ENCODE results near the gene RANBP3.

The RANBP3 gene

DNA sequence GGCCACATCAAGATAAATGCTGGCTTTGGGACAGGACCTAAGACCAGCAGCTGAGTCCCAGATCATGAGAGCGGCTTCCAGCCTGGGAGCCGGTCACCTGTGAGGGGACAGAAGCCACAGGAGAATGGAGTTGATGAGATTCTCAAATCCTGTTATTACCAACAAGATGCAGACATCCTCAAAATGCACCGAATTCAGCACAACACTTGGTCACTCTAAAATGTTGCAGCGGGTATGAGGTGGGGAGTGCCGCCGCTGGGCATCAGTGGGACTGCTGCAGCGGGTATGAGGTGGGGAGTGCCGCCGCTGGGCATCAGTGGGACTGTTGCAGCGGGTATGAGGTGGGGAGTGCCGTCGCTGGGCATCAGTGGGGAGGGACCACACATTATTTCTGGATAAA is 21.2 kb downstream of the RANBP3 start:
- H3K4me1 ChIP-seq (ENCODE audit: control insufficient read depth, insufficient read depth, low read length), result peaks cover 54% of the 10 kb centered on the region
- CTCF ChIA-PET, result interaction anchor here (0.7 to 7.3 kb wide), 3 partner anchors 11 to 404 kb away, joined by 3 to 60 read pairs (median 3); partner anchors contain the start of gene CLPP
- H3K9me3 ChIP-seq (ENCODE audit: control insufficient read depth, insufficient read depth, low read depth, low read length), result no peaks in the 10 kb centered on the region
- H3K4me3 ChIP-seq (ENCODE audit: low read depth, low read length), result no peak overlapping the region
- TF ChIP-seq, protein P1, sequence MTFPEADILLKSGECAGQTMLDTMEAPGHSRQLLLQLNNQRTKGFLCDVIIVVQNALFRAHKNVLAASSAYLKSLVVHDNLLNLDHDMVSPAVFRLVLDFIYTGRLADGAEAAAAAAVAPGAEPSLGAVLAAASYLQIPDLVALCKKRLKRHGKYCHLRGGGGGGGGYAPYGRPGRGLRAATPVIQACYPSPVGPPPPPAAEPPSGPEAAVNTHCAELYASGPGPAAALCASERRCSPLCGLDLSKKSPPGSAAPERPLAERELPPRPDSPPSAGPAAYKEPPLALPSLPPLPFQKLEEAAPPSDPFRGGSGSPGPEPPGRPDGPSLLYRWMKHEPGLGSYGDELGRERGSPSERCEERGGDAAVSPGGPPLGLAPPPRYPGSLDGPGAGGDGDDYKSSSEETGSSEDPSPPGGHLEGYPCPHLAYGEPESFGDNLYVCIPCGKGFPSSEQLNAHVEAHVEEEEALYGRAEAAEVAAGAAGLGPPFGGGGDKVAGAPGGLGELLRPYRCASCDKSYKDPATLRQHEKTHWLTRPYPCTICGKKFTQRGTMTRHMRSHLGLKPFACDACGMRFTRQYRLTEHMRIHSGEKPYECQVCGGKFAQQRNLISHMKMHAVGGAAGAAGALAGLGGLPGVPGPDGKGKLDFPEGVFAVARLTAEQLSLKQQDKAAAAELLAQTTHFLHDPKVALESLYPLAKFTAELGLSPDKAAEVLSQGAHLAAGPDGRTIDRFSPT (tag by site-specific recombination; IDR thresholded peaks at IDR 0.05), result peak; percentile 23; the same call in 1 of the 2 replicates
- no peak for TF ChIP-seq MEIS1 (CRISPR knock-in tag; IDR thresholded peaks at IDR 0.05; ENCODE audit: borderline replicate concordance)
- POLR2A ChIA-PET, result interaction anchor here (0.6 to 1.3 kb wide), 3 partner anchors 22 to 236 kb away, joined by 3 to 4 read pairs (median 3); partner anchors contain the start of genes NDUFA11 and RANBP3
- no peak overlapping the region for H3K27ac ChIP-seq (ENCODE audit: extremely low read depth, low read depth, low read length)
- H3K36me3 ChIP-seq (ENCODE audit: control insufficient read depth in 2 of 2, insufficient read depth in 1 of 2, low read length in 2 of 2), result peaks cover 0 to 7% of the 10 kb centered on the region in 2 experiments; a peak in 1 of 3 replicates

DNA sequence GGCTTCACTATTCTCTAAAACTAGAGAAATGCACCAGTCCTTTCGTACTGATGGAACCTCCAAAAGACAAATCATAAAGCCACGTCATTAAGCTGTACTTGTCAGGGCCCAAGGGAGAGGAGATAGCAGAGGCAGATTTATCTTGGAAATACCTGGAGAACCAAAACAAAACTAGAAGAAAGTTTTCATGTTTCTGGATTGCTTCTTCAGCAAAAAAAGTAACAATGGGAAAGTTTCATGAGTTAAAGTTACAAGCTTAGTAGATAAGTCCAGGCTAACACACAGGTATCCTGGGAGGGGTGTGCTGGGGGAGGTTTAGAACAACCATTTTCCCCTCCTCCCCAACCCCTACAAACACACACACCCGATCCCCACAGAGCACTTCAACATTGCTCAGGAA is 21.6 kb downstream of the RANBP3 start:
- Histone ChIP-seq H3K4me3 (ENCODE audit: low read depth, low read length) (no peak overlapping the region), H3K4me1 (ENCODE audit: control insufficient read depth, insufficient read depth, low read length) (peaks cover 53% of the 10 kb centered on the region)
- POLR2A ChIA-PET, result interaction anchor here (0.6 to 1.3 kb wide), 2 partner anchors 53 to 235 kb away, joined by 3 read pairs; partner anchors contain the start of gene NDUFA11

DNA sequence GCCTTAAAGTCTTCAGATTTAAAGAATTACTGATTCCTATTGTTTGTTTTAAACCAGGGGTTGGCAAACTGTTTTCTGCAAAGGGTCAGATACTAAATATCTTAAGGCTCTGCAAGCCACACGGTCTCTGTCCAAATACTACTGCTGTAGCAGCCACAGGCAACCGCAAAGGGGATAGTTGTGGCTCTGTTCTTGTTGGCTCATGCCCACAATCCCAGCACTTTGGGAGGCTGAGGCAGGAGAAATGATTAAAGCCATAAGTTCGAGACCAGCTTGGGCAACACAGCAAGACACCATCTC is 22.4 kb downstream of the RANBP3 start:
- ChIA-PET POLR2A (interaction anchor here (1.3 kb wide), 1 partner anchor 52 kb away, joined by 3 read pairs; the partner anchor contains the start of gene NDUFA11), CTCF (interaction anchor here (1.0 to 7.3 kb wide), 2 partner anchors 12 to 67 kb away, joined by 3 to 60 read pairs; no protein-coding TSS in a partner anchor)
- peaks cover 0 to 11% of the 10 kb centered on the region in 2 experiments; a peak in 1 of 3 replicates for H3K36me3 ChIP-seq (ENCODE audit: control insufficient read depth in 2 of 2, insufficient read depth in 1 of 2, low read length in 2 of 2)
- no peak overlapping the region for H3K27ac ChIP-seq (ENCODE audit: extremely low read depth, low read depth, low read length)
- H3K4me1 ChIP-seq (ENCODE audit: control insufficient read depth, insufficient read depth, low read length), result peaks cover 53% of the 10 kb centered on the region
- H3K9me3 ChIP-seq (ENCODE audit: control insufficient read depth, insufficient read depth, low read depth, low read length), result no peaks in the 10 kb centered on the region
- H3K4me3 ChIP-seq (ENCODE audit: low read depth, low read length), result no peak overlapping the region
- TF ChIP-seq, protein P2, sequence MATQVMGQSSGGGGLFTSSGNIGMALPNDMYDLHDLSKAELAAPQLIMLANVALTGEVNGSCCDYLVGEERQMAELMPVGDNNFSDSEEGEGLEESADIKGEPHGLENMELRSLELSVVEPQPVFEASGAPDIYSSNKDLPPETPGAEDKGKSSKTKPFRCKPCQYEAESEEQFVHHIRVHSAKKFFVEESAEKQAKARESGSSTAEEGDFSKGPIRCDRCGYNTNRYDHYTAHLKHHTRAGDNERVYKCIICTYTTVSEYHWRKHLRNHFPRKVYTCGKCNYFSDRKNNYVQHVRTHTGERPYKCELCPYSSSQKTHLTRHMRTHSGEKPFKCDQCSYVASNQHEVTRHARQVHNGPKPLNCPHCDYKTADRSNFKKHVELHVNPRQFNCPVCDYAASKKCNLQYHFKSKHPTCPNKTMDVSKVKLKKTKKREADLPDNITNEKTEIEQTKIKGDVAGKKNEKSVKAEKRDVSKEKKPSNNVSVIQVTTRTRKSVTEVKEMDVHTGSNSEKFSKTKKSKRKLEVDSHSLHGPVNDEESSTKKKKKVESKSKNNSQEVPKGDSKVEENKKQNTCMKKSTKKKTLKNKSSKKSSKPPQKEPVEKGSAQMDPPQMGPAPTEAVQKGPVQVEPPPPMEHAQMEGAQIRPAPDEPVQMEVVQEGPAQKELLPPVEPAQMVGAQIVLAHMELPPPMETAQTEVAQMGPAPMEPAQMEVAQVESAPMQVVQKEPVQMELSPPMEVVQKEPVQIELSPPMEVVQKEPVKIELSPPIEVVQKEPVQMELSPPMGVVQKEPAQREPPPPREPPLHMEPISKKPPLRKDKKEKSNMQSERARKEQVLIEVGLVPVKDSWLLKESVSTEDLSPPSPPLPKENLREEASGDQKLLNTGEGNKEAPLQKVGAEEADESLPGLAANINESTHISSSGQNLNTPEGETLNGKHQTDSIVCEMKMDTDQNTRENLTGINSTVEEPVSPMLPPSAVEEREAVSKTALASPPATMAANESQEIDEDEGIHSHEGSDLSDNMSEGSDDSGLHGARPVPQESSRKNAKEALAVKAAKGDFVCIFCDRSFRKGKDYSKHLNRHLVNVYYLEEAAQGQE (tag by site-specific recombination; IDR thresholded peaks at IDR 0.05), result peak; percentile 53
- TF ChIP-seq ZNF560 (tag by site-specific recombination; IDR thresholded peaks at IDR 0.05; ENCODE audit: borderline replicate concordance), result no peak
- no peak for TF ChIP-seq KLF1 (tag by site-specific recombination; IDR thresholded peaks at IDR 0.05)

More for the DNA sequence above, 21.6 kb downstream of the RANBP3 start:
- Histone ChIP-seq H3K27ac (ENCODE audit: extremely low read depth, low read depth, low read length) (no peak overlapping the region), H3K9me3 (ENCODE audit: control insufficient read depth, insufficient read depth, low read depth, low read length) (no peaks in the 10 kb centered on the region), H3K36me3 (ENCODE audit: control insufficient read depth in 2 of 2, insufficient read depth in 1 of 2, low read length in 2 of 2) (peaks cover 0 to 7% of the 10 kb centered on the region in 2 experiments; a peak in 1 of 3 replicates)
- CTCF ChIA-PET, result interaction anchor here (0.7 to 7.3 kb wide), 4 partner anchors 11 to 405 kb away, joined by 3 to 60 read pairs (median 3); partner anchors contain the start of gene CLPP
- TF ChIP-seq, protein P3, sequence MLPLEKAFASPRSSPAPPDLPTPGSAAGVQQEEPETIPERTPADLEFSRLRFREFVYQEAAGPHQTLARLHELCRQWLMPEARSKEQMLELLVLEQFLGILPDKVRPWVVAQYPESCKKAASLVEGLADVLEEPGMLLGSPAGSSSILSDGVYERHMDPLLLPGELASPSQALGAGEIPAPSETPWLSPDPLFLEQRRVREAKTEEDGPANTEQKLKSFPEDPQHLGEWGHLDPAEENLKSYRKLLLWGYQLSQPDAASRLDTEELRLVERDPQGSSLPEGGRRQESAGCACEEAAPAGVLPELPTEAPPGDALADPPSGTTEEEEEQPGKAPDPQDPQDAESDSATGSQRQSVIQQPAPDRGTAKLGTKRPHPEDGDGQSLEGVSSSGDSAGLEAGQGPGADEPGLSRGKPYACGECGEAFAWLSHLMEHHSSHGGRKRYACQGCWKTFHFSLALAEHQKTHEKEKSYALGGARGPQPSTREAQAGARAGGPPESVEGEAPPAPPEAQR (tag by site-specific recombination; IDR thresholded peaks at IDR 0.05), result no peak
- TF ChIP-seq, protein P4, sequence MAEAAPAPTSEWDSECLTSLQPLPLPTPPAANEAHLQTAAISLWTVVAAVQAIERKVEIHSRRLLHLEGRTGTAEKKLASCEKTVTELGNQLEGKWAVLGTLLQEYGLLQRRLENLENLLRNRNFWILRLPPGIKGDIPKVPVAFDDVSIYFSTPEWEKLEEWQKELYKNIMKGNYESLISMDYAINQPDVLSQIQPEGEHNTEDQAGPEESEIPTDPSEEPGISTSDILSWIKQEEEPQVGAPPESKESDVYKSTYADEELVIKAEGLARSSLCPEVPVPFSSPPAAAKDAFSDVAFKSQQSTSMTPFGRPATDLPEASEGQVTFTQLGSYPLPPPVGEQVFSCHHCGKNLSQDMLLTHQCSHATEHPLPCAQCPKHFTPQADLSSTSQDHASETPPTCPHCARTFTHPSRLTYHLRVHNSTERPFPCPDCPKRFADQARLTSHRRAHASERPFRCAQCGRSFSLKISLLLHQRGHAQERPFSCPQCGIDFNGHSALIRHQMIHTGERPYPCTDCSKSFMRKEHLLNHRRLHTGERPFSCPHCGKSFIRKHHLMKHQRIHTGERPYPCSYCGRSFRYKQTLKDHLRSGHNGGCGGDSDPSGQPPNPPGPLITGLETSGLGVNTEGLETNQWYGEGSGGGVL (tag by site-specific recombination; IDR thresholded peaks at IDR 0.05), result 0 out of 2 replicates have a peak, but pooled peaks have one; percentile 18
